B cell (primary cell): ENCODE results near the gene STX8.

Experiments
- CTCF ChIP-seq: fragments of 200-600 bp; IDR thresholded peaks from one replicate; pipeline ENCODE4 v1.8.0; 2022; ENCODE audit warnings: antibody characterized with exemption, mild to moderate bottlenecking
- EZH2 ChIP-seq: IDR thresholded peaks from 2 replicates; pipeline ENCODE4 v1.6.1; 2012; ENCODE audit warnings: borderline replicate concordance, low read depth, mild to moderate bottlenecking, moderate library complexity, low read length; ENCODE audit not compliant: insufficient read depth, poor library complexity, severe bottlenecking

- TF ChIP-seq CTCF: no peak
- no peak for TF ChIP-seq EZH2
Observed at GRCh38 chr17:9622961-9623360, 47.3 kb upstream of the STX8 start.
